ENCODE results near the gene OXGR1.
A peak's percentile ranks its signal among the peaks of the same experiment; 100 is the strongest.

OXGR1 gene

GRCh38 chr13:96958286-96958891 lies 35.9 kb downstream of the OXGR1 start:
- peak; percentile 27 to 69 (median 48) for DNase-seq

DNA sequence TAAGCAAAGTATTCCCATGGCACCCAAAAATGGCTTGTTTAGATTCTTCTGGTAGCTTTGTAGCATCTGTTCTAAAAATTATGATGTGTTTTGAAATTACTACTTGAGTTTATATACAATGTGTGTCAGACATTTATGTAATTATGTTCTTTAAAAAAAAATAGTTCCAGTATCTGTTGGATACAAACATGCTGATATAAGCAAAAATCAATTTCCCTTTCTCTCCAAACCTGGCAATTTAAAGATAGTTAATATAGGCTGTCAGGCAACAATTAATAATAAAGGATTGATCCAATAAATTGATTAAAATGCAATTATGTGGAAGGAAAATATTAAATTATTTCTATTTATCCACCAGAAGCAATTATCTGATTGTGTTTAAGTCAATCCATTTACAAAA lies 41.7 kb downstream of the OXGR1 start:
- no peak for DNase-seq

- no peak for DNase-seq
These were observed 46.1 kb downstream of the OXGR1 start for GRCh38 chr13:96948127-96948526.

GRCh38 chr13:96947343-96947910 lies 46.8 kb downstream of the OXGR1 start:
- DNase-seq: no peak

DNA sequence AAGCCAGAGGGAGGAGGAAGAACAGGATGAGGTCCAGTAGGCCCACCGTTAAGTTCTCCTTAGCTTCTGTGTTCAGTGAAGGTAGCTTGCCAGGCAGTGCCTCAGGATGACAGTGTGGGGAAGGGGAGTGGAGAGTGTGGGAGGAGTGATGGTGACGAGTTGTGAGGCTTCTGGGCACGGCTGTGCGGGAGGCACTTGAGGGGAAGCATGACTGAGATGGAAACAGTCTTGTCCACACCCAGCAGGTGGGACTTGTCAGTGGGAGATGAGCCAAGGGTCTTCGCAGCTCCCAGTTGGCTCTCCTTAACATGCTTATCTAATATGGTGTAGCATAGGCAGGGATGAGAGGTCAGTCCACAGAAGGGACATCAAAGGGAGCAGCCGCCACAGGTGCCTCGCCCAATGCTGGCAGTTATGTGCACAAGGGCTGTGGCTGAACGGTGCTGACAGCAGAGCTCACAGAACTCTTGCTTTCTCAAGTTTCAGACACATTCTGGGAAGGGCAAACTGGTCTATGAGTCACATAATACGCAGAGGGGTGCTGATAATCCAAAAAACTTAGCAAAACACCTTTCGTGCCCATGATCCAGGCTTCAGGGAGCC lies 47.5 kb downstream of the OXGR1 start:
- no peak for DNase-seq

DNA sequence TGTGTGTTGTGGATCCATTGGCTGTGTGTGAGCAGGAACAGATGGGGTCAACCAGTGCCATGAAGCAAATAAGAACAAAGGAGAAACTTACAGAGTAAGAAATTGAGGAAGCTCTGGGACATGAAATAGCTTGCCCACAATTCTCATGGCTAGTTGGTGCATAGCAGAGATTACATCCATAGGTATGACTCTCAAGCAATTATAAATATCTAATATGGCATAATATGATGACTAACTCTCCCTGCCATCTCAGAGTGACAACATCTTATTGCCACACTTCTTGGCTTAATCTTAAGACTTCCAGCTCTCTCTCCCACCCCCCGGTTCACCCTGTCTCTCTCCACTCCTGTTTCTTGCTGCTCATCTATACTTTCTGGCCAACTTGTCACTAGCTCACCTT lies 53.3 kb downstream of the OXGR1 start:
- DNase-seq: peak in 2 of 4 experiments; percentile 24 to 38

DNA sequence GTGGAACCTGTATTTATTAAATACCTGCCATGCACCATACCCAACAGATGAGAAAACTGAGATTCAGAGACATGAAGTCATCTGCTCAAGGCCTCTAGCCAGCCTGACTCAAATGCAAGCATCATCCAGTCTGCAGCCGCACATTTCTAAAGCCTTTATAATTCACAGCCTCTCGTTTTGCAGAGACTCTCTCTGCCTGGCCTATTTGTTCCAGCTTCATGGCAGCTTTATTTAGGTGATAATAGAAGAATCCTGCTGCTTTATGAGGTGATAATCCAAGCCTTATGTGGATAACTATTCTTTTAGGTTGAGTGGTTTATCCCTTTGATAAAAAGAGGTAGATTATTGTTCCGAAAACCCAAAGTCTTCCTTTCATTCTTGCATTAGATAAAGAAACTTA lies 58.4 kb downstream of the OXGR1 start:
- DNase-seq: no peak

All from suppressor macrophage (primary cell).